GM18498 (cell line): ENCODE measurements around the gene IL4R.

ENCODE experiments used
- ATAC-seq: cut with Tn5 transposase; IDR thresholded peaks from one replicate; pipeline ENCODE4 v1.9.1; 2021; ENCODE audit warnings: mild to moderate bottlenecking, moderate library complexity; ENCODE audit not compliant: unreplicated experiment

Gene IL4R

GRCh38 chr16:27314161-27314723 is 468 bp downstream of the IL4R start:
- ATAC-seq = peak; percentile 27

GRCh38 chr16:27314986-27315332 is 1.2 kb downstream of the IL4R start:
- ATAC-seq = no peak

GRCh38 chr16:27315333-27316037 is 1.7 kb downstream of the IL4R start:
- ATAC-seq = no peak

- ATAC-seq = no peak
Measured at GRCh38 chr16:27316038-27316680, 2.4 kb downstream of the IL4R start.

- ATAC-seq = no peak
Measured at GRCh38 chr16:27317320-27317719, 3.5 kb downstream of the IL4R start.

- no peak for ATAC-seq
Measured at GRCh38 chr16:27317738-27318391, 4.1 kb downstream of the IL4R start.

GRCh38 chr16:27318392-27319256 is 4.8 kb downstream of the IL4R start:
- ATAC-seq = peak; percentile 45

GRCh38 chr16:27319257-27319965 is 5.6 kb downstream of the IL4R start:
- ATAC-seq = no peak

- no peak for ATAC-seq
Measured at GRCh38 chr16:27320261-27321012, 6.7 kb downstream of the IL4R start.

- no peak for ATAC-seq
Measured at GRCh38 chr16:27321013-27321915, 7.5 kb downstream of the IL4R start.

GRCh38 chr16:27322858-27323780 is 9.3 kb downstream of the IL4R start:
- no peak for ATAC-seq

GRCh38 chr16:27323781-27324561 is 10.2 kb downstream of the IL4R start:
- no peak for ATAC-seq

GRCh38 chr16:27324851-27325301 is 11.1 kb downstream of the IL4R start:
- ATAC-seq = no peak

GRCh38 chr16:27325736-27326135 is 12.0 kb downstream of the IL4R start:
- no peak for ATAC-seq

- ATAC-seq = no peak
Measured at GRCh38 chr16:27326251-27326650, 12.5 kb downstream of the IL4R start.

GRCh38 chr16:27326738-27327585 is 13.2 kb downstream of the IL4R start:
- no peak for ATAC-seq
